Brain microvascular endothelial cell (primary cell): ENCODE results near the gene ZNF142.
"Not testable (repeated sequence)": the region's sequence is repeated elsewhere in the genome, so short reads cannot be mapped to it uniquely, and the experiment has no call there.

ENCODE experiments used
- DNase-seq: peaks from one replicate; pipeline ENCODE4 v3.0.0-alpha.2; 2020
- H3K27ac ChIP-seq: fragments of 250-450 bp; sonication (Bioruptor Pico); 2 replicates; pipeline ENCODE4 v1.5.1; 2020; ENCODE audit warnings: mild to moderate bottlenecking, moderate library complexity
- H3K27me3 ChIP-seq: fragments of 250-450 bp; sonication (Bioruptor Pico); replicated peaks from 2 replicates; pipeline ENCODE4 v1.5.1; 2020; ENCODE audit warnings: mild to moderate bottlenecking
- H3K36me3 ChIP-seq: fragments of 250-450 bp; sonication (Bioruptor Pico); replicated peaks from 2 replicates; pipeline ENCODE4 v1.5.1; 2020; ENCODE audit warnings: mild to moderate bottlenecking
- H3K4me3 ChIP-seq: 2 replicates; pipeline ENCODE4 v1.5.1; 2011; ENCODE audit warnings: low read depth, mild to moderate bottlenecking, control low read depth, low read length, moderate library complexity
- CTCF ChIP-seq: IDR thresholded peaks from 2 replicates; pipeline ENCODE4 v1.5.1; 2011; ENCODE audit warnings: low read depth, mild to moderate bottlenecking, moderate library complexity, low read length, control low read depth, inconsistent platforms; ENCODE audit errors: missing control alignments
- in situ Hi-C: cut with HindIII; loops from 2 replicates; pipeline ENCODE4 v1.10.0; 2017; ENCODE audit warnings: low sequenced_read_pairs, low pct_ligation_motif_present

Gene ZNF142

GRCh38 chr2:218694405-218695145 is 35.2 kb upstream of the ZNF142 start:
- peak; percentile 30 for DNase-seq
- no peak overlapping the region for H3K27ac ChIP-seq
- H3K27me3 ChIP-seq, result no peaks in the 10 kb centered on the region
- peaks cover 38% of the 10 kb centered on the region for H3K36me3 ChIP-seq
- in situ Hi-C loops, result no loop called here
- TF ChIP-seq CTCF, result no peak
- no peak overlapping the region for H3K4me3 ChIP-seq

- no peak overlapping the region for H3K4me3 ChIP-seq
- in situ Hi-C loops, result no loop called here
Observed at GRCh38 chr2:218691234-218691633, 31.8 kb upstream of the ZNF142 start.

GRCh38 chr2:218687400-218688060 is 28.1 kb upstream of the ZNF142 start:
- peak; percentile 92 for TF ChIP-seq CTCF
- H3K27ac ChIP-seq, H3K4me3 ChIP-seq, in situ Hi-C loops, H3K27me3 ChIP-seq: not testable (repeated sequence)
- DNase-seq, result peak; percentile 76
- peaks cover 23% of the 10 kb centered on the region for H3K36me3 ChIP-seq

More at GRCh38 chr2:218691234-218691633, 31.8 kb upstream of the ZNF142 start:
- peaks cover 34% of the 10 kb centered on the region for H3K36me3 ChIP-seq
- no peak overlapping the region for H3K27ac ChIP-seq
- TF ChIP-seq CTCF, result no peak
- no peak for DNase-seq
- H3K27me3 ChIP-seq, result no peaks in the 10 kb centered on the region

- Histone ChIP-seq H3K36me3 (peaks cover 15% of the 10 kb centered on the region), H3K27me3 (no peaks in the 10 kb centered on the region), H3K27ac (no peak overlapping the region), H3K4me3 (no peak overlapping the region)
- in situ Hi-C loops, result no loop called here
- no peak for TF ChIP-seq CTCF
- no peak for DNase-seq
Observed at GRCh38 chr2:218680061-218680460, 20.6 kb upstream of the ZNF142 start.

GRCh38 chr2:218679119-218679518 is 19.7 kb upstream of the ZNF142 start:
- H3K27ac ChIP-seq, result no peak overlapping the region
- no peaks in the 10 kb centered on the region for H3K27me3 ChIP-seq
- no peak for DNase-seq
- H3K4me3 ChIP-seq, result no peak overlapping the region
- no peak for TF ChIP-seq CTCF
- in situ Hi-C loops, result no loop called here
- peaks cover 11% of the 10 kb centered on the region for H3K36me3 ChIP-seq
